Measurements from ENCODE around the gene SLC66A2. TPM values are rescaled to one million over a fixed set of nuclear protein-coding genes. Genes with fewer than 3 reads are reported as not detected.
"Not testable (repeated sequence)": the region's sequence is repeated elsewhere in the genome, so short reads cannot be mapped to it uniquely, and the experiment has no call there.

The SLC66A2 gene
- total and polyA plus RNA-seq, 8 donors, result 19.6 to 36.1 (median 22.6) TPM

GRCh38 chr18:79881695-79882094 lies 69.8 kb downstream of the SLC66A2 start:
- no peak for TF ChIP-seq CTCF (IDR thresholded peaks at IDR 0.05)
- WGBS, 2 donors, result 78 to 85% methylated on average over 11 of the region's 11 CpGs
- no peaks in the 10 kb centered on the region for H3K9me3 ChIP-seq
- ATAC-seq (no peak), FAIRE-seq (no peak), DNase-seq (peak in 1 of 6 donors; percentile 26)
- H3K27me3 ChIP-seq, result no peaks in the 10 kb centered on the region
- no peak overlapping the region for H3K27ac ChIP-seq
- H3K4me3 ChIP-seq, result no peak overlapping the region
- no peaks in the 10 kb centered on the region for H3K4me1 ChIP-seq
- no peaks in the 10 kb centered on the region for H3K36me3 ChIP-seq
- intact Hi-C loops (cut with DNase I), result no loop called here

GRCh38 chr18:79879566-79879965 lies 71.9 kb downstream of the SLC66A2 start:
- Histone ChIP-seq H3K9me3 (no peaks in the 10 kb centered on the region), H3K4me1 (no peaks in the 10 kb centered on the region), H3K27ac (no peak overlapping the region), H3K27me3 (no peaks in the 10 kb centered on the region), H3K4me3 (no peak overlapping the region), H3K36me3 (no peaks in the 10 kb centered on the region)
- intact Hi-C loops (cut with DNase I), result no loop called here
- no peak for ATAC-seq
- no peak for FAIRE-seq
- 86 to 87% methylated on average over 12 of the region's 12 CpGs for WGBS, 2 donors
- no peak for TF ChIP-seq CTCF (IDR thresholded peaks at IDR 0.05)
- DNase-seq, result peak in 1 of 6 donors; percentile 6

- peak in 1 of 6 donors; percentile 51 for DNase-seq
Measured at GRCh38 chr18:79878741-79879378, 72.6 kb downstream of the SLC66A2 start.

GRCh38 chr18:79878246-79878645 lies 73.2 kb downstream of the SLC66A2 start:
- DNase-seq; intact Hi-C loops (cut with DNase I); H3K27ac ChIP-seq; H3K4me1 ChIP-seq; H3K27me3 ChIP-seq; FAIRE-seq; H3K4me3 ChIP-seq; H3K9me3 ChIP-seq; H3K36me3 ChIP-seq; ATAC-seq: not testable (repeated sequence)
- WGBS, 2 donors, result 83 to 90% methylated on average over 22 to 25 of the region's 25 CpGs

More at GRCh38 chr18:79878741-79879378, 72.6 kb downstream of the SLC66A2 start:
- 77 to 87% methylated on average over 20 of the region's 20 CpGs for WGBS, 2 donors
- Histone ChIP-seq H3K9me3 (no peaks in the 10 kb centered on the region), H3K36me3 (no peaks in the 10 kb centered on the region), H3K27ac (no peak overlapping the region), H3K4me1 (no peaks in the 10 kb centered on the region), H3K27me3 (no peaks in the 10 kb centered on the region), H3K4me3 (no peak overlapping the region)
- intact Hi-C loops (cut with DNase I), result no loop called here
- ATAC-seq (no peak), FAIRE-seq (no peak)
- no peak for TF ChIP-seq CTCF (IDR thresholded peaks at IDR 0.05)

- no peak for TF ChIP-seq CTCF (IDR thresholded peaks at IDR 0.05)
- no peak for FAIRE-seq
- no peaks in the 10 kb centered on the region for H3K9me3 ChIP-seq
- no peaks in the 10 kb centered on the region for H3K27me3 ChIP-seq
- no peaks in the 10 kb centered on the region for H3K4me1 ChIP-seq
- no peaks in the 10 kb centered on the region for H3K36me3 ChIP-seq
- no peak overlapping the region for H3K4me3 ChIP-seq
- 44 to 46% methylated on average over 38 of the region's 38 CpGs for WGBS, 2 donors
- intact Hi-C loops (cut with DNase I), result no loop called here
- no peak for ATAC-seq
- DNase-seq, result peak in 1 of 6 donors; percentile 50
- H3K27ac ChIP-seq, result no peak overlapping the region
Measured at GRCh38 chr18:79877163-79878091, 74.0 kb downstream of the SLC66A2 start.

Data from pancreas (tissue), 10 donors.